K562 (cell line): ENCODE data around the gene MAK. TPM values are rescaled to one million over a fixed set of nuclear protein-coding genes. Genes with fewer than 3 reads are reported as not detected.

Experiments
- ATAC-seq: fragments of 200-7000 bp; cut with Tn5 transposase; 3 replicates; pipeline ENCODE4 v1.9.1; 2020; ENCODE audit warnings: moderate library complexity
- BruUV-seq: library from RNA; stranded (reverse); fragments of 400-500 nt; replicated peaks from 2 replicates; lab custom pipeline; 2021; lab: Mats Ljungman, UMichigan
- CTCF ChIA-PET: fragments of 300-600 bp; formaldehyde crosslinking; extraction: SDS; loops from one replicate; lab custom pipeline; 2021; ENCODE audit warnings: low intra/inter-chr PET ratio; lab: Yijun Ruan, JAX
- POLR2A ChIA-PET: fragments of 300-600, 350-650 bp; sonication (Branson Sonifier 250); formaldehyde crosslinking; extraction: SDS; loops from one replicate; lab custom pipeline; 2021; ENCODE audit warnings: antibody characterized with exemption, inconsistent platforms; lab: Yijun Ruan, JAX
- DNase-seq, 4 experiments: peaks; one replicate each; pipeline versions ENCODE4 v3.0.0 to v3.0.0-alpha.2; 2011 to 2018; ENCODE audit warnings: low spot score in 3 of 4, mixed read lengths in 3 of 4; ENCODE audit errors: extremely low read depth in 1 of 4
- FAIRE-seq: peaks from 2 replicates; lab custom pipeline; 2011; peaks lifted over from hg19 to GRCh38; lab: Jason Lieb, UNC
- H2AFZ ChIP-seq: 2 replicates; pipeline ENCODE4 v1.6.0; 2011; ENCODE audit warnings: low read depth, low read length, control low read depth, inconsistent platforms
- H3K27ac ChIP-seq: fragments of 200-600 bp; 3 replicates; pipeline ENCODE4 v1.8.0; 2011; ENCODE audit warnings: low read depth, mild to moderate bottlenecking, control low read depth, inconsistent platforms, low read length, moderate library complexity, mixed read lengths; ENCODE audit errors: extremely low read depth
- H3K27me3 ChIP-seq, 2 experiments: fragments of 300-600 bp in 1 of 2; 2 replicates in 1 of 2; 3 replicates in 1 of 2; pipeline versions ENCODE4 v1.6.0 to v1.8.0; 2011; ENCODE audit warnings: inconsistent platforms in 2 of 2, low read length in 2 of 2, mild to moderate bottlenecking in 1 of 2, mixed read lengths in 1 of 2, moderate library complexity in 1 of 2; ENCODE audit not compliant: control insufficient read depth in 2 of 2, insufficient read depth in 2 of 2
- H3K36me3 ChIP-seq: fragments of 300-600 bp; 3 replicates; pipeline ENCODE4 v1.8.0; 2011; ENCODE audit warnings: mild to moderate bottlenecking, low read length, inconsistent platforms; ENCODE audit not compliant: control insufficient read depth, insufficient read depth
- H3K4me1 ChIP-seq, 2 experiments: fragments of 200-600 bp in 1 of 2; replicated peaks in 1 of 2; 2 replicates in 1 of 2; 3 replicates in 1 of 2; pipeline versions ENCODE4 v1.5.1 to v1.8.0; 2011; ENCODE audit warnings: inconsistent platforms in 2 of 2, low read length in 2 of 2, mild to moderate bottlenecking in 1 of 2, mixed read lengths in 1 of 2, moderate library complexity in 1 of 2; ENCODE audit not compliant: control insufficient read depth in 2 of 2, insufficient read depth in 2 of 2
- H3K4me2 ChIP-seq: 2 replicates; pipeline ENCODE4 v1.6.1; 2011; ENCODE audit warnings: low read length, control low read depth, inconsistent platforms, mixed read lengths; ENCODE audit not compliant: insufficient read depth
- H3K4me3 ChIP-seq: fragments of 200-600 bp; sonication (generic), shearing (Covaris generic); 2 replicates; pipeline ENCODE4 v1.5.1; 2016; ENCODE audit warnings: control low read depth, inconsistent platforms
- H3K79me2 ChIP-seq: fragments of 200-600 bp; 3 replicates; pipeline ENCODE4 v1.8.0; 2011; ENCODE audit warnings: low read length, inconsistent platforms; ENCODE audit not compliant: control insufficient read depth, insufficient read depth
- H3K9ac ChIP-seq, 2 experiments: 2 replicates each; pipeline versions ENCODE4 v1.6.0 to v1.6.1; 2011; ENCODE audit warnings: low read depth in 2 of 2, low read length in 2 of 2, control low read depth in 1 of 2, inconsistent platforms in 1 of 2, mild to moderate bottlenecking in 1 of 2, mixed read lengths in 1 of 2; ENCODE audit not compliant: insufficient read depth in 1 of 2
- H3K9me1 ChIP-seq: one replicate; pipeline ENCODE4 v1.6.0; 2011; ENCODE audit warnings: inconsistent platforms, mild to moderate bottlenecking, low read length, moderate library complexity; ENCODE audit not compliant: control insufficient read depth, insufficient read depth
- H3K9me3 ChIP-seq: replicated peaks from 2 replicates; pipeline ENCODE4 v1.5.1; 2011; ENCODE audit warnings: low read depth, low read length, inconsistent platforms; ENCODE audit not compliant: control insufficient read depth, insufficient read depth
- H4K20me1 ChIP-seq: replicated peaks from 2 replicates; pipeline ENCODE4 v1.6.1; 2011; ENCODE audit warnings: low read length, inconsistent platforms, mixed read lengths; ENCODE audit not compliant: control insufficient read depth, insufficient read depth
- PBX2 ChIP-seq, 2 experiments: IDR thresholded peaks in 1 of 2; conservative IDR thresholded peaks in 1 of 2; 2 replicates each; pipeline ENCODE4 v1.6.1; 2016; ENCODE audit warnings: low read depth in 2 of 2, mild to moderate bottlenecking in 1 of 2, missing compliant biosample characterization in 1 of 2, missing genetic modification characterization in 1 of 2, moderate library complexity in 1 of 2
- ZBTB33 ChIP-seq: sonication (generic); formaldehyde crosslinking; IDR thresholded peaks from 2 replicates; pipeline ENCODE4 v1.8.1; 2023; ENCODE audit warnings: mild to moderate bottlenecking, missing genetic modification reagents
- WGBS: fragments of 100-300 bp; shearing (Covaris generic); methylation state at CpG from one replicate; pipeline ENCODE4 v1.1.6; 2016; ENCODE audit warnings: low coverage, mixed read lengths; ENCODE audit not compliant: insufficient coverage; ENCODE audit errors: missing lambda C conversion rate; 5-methylcytosine and 5-hydroxymethylcytosine counted together
- in situ Hi-C: fragments of 300-500 bp; cut with MboI; formaldehyde crosslinking; loops from 4 replicates; pipeline ENCODE4 v1.15.0; 2018; ENCODE audit warnings: inconsistent platforms, mixed read lengths
- intact Hi-C: fragments of 100-400 bp; cut with micrococcal nuclease; formaldehyde crosslinking; loops from 2 replicates; pipeline ENCODE4 v1.14.2; 2022
- polyA plus RNA-seq, 8 experiments: library from polyadenylated mRNA; depleted of rRNA in 4 of 8; stranded (reverse) in 5 of 8; unstranded in 3 of 8; fragments of >200 nt; fragmentation: Nextera tagmentation in 2 of 8; fragmentation: Illumina TruSeq in 1 of 8; extraction: Ambion mirVana in 2 of 8; extraction: Trizol in 1 of 8; gene quantifications; 2 replicates each; pipeline versions ENCODE4 v1.2.1 to v1.2.3, GENCODE V29; 2011 to 2014; ENCODE audit warnings: inconsistent platforms in 1 of 8, missing spikeins in 1 of 8
- total RNA-seq, 7 experiments: library from RNA; depleted of rRNA in 6 of 7; stranded (reverse); fragments of >200 nt in 6 of 7; fragmentation: Illumina TruSeq in 2 of 7; extraction: Trizol in 2 of 7; gene quantifications; 2 replicates each; pipeline versions ENCODE4 v1.2.1 to v1.2.3, GENCODE V29; 2011 to 2021; ENCODE audit warnings: low replicate concordance in 1 of 7

MAK gene
- total and polyA plus RNA-seq, 9 of the 15 experiments (the other 6 are each of a cell fraction or from before 2014, with no cell fraction given), result 0.25 to 1.1 (median 0.53) TPM

- peaks cover 13% of the 10 kb centered on the region for H3K9me3 ChIP-seq
- intact Hi-C loops, result no loop called here
- H3K9ac ChIP-seq, result no peak overlapping the region
- H3K27me3 ChIP-seq, result no peaks in the 10 kb centered on the region
- peaks cover 26 to 29% of the 10 kb centered on the region in 2 experiments for H3K4me1 ChIP-seq
- H2AFZ ChIP-seq, result no peak overlapping the region
- WGBS, result 95% methylated on average over 31 of the region's 49 CpGs
- peaks cover 8% of the 10 kb centered on the region; the same call in 2 of the 3 replicates for H3K36me3 ChIP-seq
- FAIRE-seq, result no peak
- peaks cover 27% of the 10 kb centered on the region for H3K79me2 ChIP-seq
- no TSS peak for BruUV-seq
- TF ChIP-seq ZBTB33 (CRISPR knock-in tag) (peak; percentile 56; the same call in 1 of the 2 replicates), PBX2 (CRISPR knock-in tag; IDR thresholded peaks at IDR 0.05; ENCODE audit: low read depth) (no peak), PBX2 (tag; conservative IDR thresholded peaks at IDR 0.05; ENCODE audit: low read depth) (no peak)
- TF ChIP-seq, all 486 proteins: peak for 1
- H3K4me2 ChIP-seq, result no peak overlapping the region
- in situ Hi-C loops, result no loop called here
- H3K4me3 ChIP-seq, result no peak overlapping the region
- ATAC-seq (no peak), DNase-seq (no peak)
- ChIA-PET POLR2A (interaction anchor here (1.0 to 1.4 kb wide), 4 partner anchors 10 to 25 kb away, joined by 3 to 6 read pairs (median 4); partner anchors contain the start of genes C6orf52 and PAK1IP1), CTCF (no interaction called here)
- no peaks in the 10 kb centered on the region for H4K20me1 ChIP-seq
- H3K9me1 ChIP-seq, result no peaks in the 10 kb centered on the region
- no peak overlapping the region for H3K27ac ChIP-seq
Observed at GRCh38 chr6:10720265-10720959, 117.9 kb downstream of the MAK start.
